HepG2 (cell line): ENCODE data around the gene F12.

Source experiments
- CTCF ChIP-seq: sonication (generic); formaldehyde crosslinking; IDR thresholded peaks from 2 replicates; pipeline ENCODE4 v1.5.0; 2020; ENCODE audit warnings: mild to moderate bottlenecking, missing genetic modification reagents, moderate library complexity
- KDM5B ChIP-seq: sonication (generic); formaldehyde crosslinking; IDR thresholded peaks from 2 replicates; pipeline ENCODE4 v1.4.0; 2020; ENCODE audit warnings: missing genetic modification reagents, mild to moderate bottlenecking, borderline replicate concordance
- SMARCE1 ChIP-seq: fragments of 450-650 bp; IDR thresholded peaks from 2 replicates; pipeline ENCODE4 v1.6.1; 2017; ENCODE audit warnings: borderline replicate concordance
- TARDBP ChIP-seq: sonication (generic); formaldehyde crosslinking; IDR thresholded peaks from 2 replicates; pipeline ENCODE4 v1.8.0; 2022; ENCODE audit warnings: mild to moderate bottlenecking, missing genetic modification reagents
- ZNF30 ChIP-seq: sonication (generic); formaldehyde crosslinking; IDR thresholded peaks from 2 replicates; pipeline ENCODE4 v1.5.0; 2020; ENCODE audit warnings: mild to moderate bottlenecking, missing genetic modification reagents
- ZNF318 ChIP-seq: sonication (generic); formaldehyde crosslinking; IDR thresholded peaks from 2 replicates; pipeline ENCODE4 v1.4.0; 2020; ENCODE audit warnings: mild to moderate bottlenecking, missing genetic modification reagents
- ZNF354B ChIP-seq: sonication (generic); formaldehyde crosslinking; IDR thresholded peaks from 2 replicates; pipeline ENCODE4 v1.8.0; 2022; ENCODE audit warnings: mild to moderate bottlenecking, missing genetic modification reagents
- ZNF468 ChIP-seq: sonication (generic); formaldehyde crosslinking; IDR thresholded peaks from 2 replicates; pipeline ENCODE4 v1.8.0; 2022; ENCODE audit warnings: mild to moderate bottlenecking, moderate library complexity, missing genetic modification reagents
- ZNF629 ChIP-seq: sonication (generic); formaldehyde crosslinking; conservative IDR thresholded peaks from 2 replicates; pipeline ENCODE4 v1.5.0; 2020; ENCODE audit warnings: missing genetic modification reagents
- TF ChIP-seq, protein P1 (sequence below): sonication (generic); formaldehyde crosslinking; IDR thresholded peaks from 2 replicates; pipeline ENCODE4 v1.8.0; 2022; ENCODE audit warnings: low read depth, missing genetic modification reagents

DNA sequence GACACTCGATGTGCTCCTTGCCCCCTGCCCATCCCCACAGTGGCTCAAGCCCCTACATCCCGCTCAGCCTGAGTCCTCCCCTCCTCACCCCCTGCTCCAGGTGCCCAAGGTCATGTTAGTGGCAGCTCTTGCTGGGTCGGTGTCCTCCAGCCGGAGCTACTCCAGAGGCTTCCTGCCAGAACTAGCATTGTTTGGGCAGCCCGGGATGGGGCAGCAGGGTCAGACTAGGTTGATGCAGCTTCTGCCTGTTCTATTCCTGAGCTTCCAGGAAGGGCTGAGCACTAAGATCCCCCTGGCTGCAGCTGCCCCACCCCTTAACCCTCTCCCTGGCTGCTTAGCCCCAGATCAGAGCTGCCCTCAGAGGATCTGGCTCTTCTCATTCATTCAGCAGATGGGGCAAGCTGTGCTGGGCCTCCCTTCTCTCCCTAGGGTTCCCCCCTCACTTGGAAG is 51.0 kb downstream of the F12 start:
- TF ChIP-seq ZNF30 (CRISPR knock-in tag) (no peak), KDM5B (no peak), ZNF354B (CRISPR knock-in tag) (no peak), SMARCE1 (no peak), TARDBP (CRISPR knock-in tag) (no peak), CTCF (CRISPR knock-in tag) (no peak), ZNF468 (CRISPR knock-in tag) (no peak), ZNF629 (no peak), ZNF318 (CRISPR knock-in tag) (no peak)
- TF ChIP-seq, protein P1, sequence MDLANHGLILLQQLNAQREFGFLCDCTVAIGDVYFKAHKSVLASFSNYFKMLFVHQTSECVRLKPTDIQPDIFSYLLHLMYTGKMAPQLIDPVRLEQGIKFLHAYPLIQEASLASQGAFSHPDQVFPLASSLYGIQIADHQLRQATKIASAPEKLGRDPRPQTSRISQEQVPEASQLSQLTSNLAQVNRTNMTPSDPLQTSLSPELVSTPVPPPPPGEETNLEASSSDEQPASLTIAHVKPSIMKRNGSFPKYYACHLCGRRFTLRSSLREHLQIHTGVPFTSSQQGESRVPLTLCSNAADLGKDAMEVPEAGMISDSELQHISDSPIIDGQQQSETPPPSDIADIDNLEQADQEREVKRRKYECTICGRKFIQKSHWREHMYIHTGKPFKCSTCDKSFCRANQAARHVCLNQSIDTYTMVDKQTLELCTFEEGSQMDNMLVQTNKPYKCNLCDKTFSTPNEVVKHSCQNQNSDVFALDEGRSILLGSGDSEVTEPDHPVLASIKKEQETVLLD (CRISPR knock-in tag) = no peak
